ENCODE results near the gene ECI1.

Gene ECI1

DNA sequence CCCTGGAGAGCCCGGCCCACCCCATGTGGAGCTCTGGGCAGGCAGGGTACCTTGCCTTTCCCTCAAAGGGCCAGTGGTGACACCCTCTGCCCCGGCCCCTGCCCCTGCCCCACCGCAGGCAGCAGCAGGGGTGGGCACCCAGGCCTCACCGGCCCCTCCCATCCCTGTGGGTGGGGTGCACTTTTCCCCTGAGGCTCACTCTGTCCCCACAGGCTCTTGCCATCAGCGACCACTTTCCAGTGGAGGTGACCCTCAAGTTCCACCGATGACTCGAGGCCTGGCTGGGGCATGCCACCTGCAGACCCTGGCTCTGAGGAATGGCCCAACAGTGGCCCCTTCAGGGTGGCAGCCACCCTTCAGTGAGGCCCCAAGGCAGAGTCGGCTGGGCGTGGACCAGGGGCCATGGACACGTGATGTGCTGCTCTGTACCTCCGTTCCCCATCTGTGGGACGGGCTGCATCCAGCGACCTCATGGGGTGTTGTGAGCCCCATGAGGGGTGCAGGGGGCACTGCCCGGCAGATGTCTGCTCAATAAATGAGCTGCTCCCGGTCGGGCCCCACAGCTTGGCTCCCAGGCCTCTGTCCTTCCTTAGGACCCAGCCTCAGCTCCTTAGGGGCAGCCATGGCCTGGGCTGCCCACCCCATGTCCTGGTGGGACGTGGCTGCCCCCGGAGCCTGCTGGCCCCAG is 13.1 kb downstream of the ECI1 start:
- TF ChIP-seq NFIC (IDR thresholded peaks at IDR 0.05) (no peak), EP300 (IDR thresholded peaks at IDR 0.05; ENCODE audit: borderline replicate concordance) (no peak), ZBTB7A (IDR thresholded peaks at IDR 0.05; ENCODE audit: low read depth) (no peak), TCF12 (IDR thresholded peaks at IDR 0.05; ENCODE audit: low read depth) (no peak), REST (IDR thresholded peaks at IDR 0.05; ENCODE audit: low read depth) (no peak), CEBPB (IDR thresholded peaks at IDR 0.05) (no peak), USF1 (IDR thresholded peaks at IDR 0.05) (no peak), FOXM1 (IDR thresholded peaks at IDR 0.05; ENCODE audit: borderline replicate concordance, low read depth) (no peak), YY1 (IDR thresholded peaks at IDR 0.05; ENCODE audit: low read depth) (no peak), EGR1 (IDR thresholded peaks at IDR 0.05) (no peak), CREB1 (IDR thresholded peaks at IDR 0.05; ENCODE audit: low read depth) (no peak), TAF1 (IDR thresholded peaks at IDR 0.05; ENCODE audit: low read depth) (no peak), TEAD4 (IDR thresholded peaks at IDR 0.05) (no peak), RAD21 (IDR thresholded peaks at IDR 0.05; ENCODE audit: low read depth) (no peak)
- TF ChIP-seq, protein P1, sequence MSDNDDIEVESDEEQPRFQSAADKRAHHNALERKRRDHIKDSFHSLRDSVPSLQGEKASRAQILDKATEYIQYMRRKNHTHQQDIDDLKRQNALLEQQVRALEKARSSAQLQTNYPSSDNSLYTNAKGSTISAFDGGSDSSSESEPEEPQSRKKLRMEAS (IDR thresholded peaks at IDR 0.05): no peak

DNA sequence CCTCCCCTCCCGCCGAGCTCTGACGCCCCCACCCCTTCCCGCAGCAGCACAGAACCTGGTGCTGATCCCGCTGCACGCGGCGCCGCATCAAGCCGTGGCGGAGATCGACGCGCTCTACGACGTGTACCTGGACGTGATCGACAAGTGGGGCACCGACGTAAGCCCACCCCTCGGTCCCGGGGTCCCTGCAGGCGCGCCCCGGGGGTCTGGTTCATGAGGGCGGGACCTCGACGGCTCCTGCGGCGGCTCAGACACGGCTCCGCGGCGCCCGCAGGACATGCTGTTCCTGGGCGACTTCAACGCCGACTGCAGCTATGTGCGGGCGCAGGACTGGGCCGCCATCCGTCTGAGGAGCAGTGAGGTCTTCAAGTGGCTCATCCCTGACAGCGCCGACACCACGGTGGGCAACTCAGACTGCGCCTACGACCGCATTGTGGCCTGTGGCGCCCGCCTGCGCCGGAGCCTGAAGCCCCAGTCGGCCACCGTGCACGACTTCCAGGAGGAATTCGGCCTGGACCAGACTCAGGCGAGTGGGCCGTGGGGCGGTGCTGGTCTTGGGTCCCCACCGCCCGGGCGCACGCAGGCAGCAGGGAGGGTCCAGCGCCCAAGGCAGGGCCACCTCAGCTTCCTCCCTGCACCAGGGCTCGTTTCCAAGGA is 13.8 kb downstream of the ECI1 start:
- TF ChIP-seq RAD21 (IDR thresholded peaks at IDR 0.05; ENCODE audit: low read depth): no peak
- no peak for TF ChIP-seq TAF1 (IDR thresholded peaks at IDR 0.05; ENCODE audit: low read depth)
- TF ChIP-seq TCF12 (IDR thresholded peaks at IDR 0.05; ENCODE audit: low read depth): no peak
- TF ChIP-seq YY1 (IDR thresholded peaks at IDR 0.05; ENCODE audit: low read depth): no peak
- TF ChIP-seq ZBTB7A (IDR thresholded peaks at IDR 0.05; ENCODE audit: low read depth): no peak
- TF ChIP-seq, protein P1 (IDR thresholded peaks at IDR 0.05): no peak
- no peak for TF ChIP-seq EGR1 (IDR thresholded peaks at IDR 0.05)
- TF ChIP-seq REST (IDR thresholded peaks at IDR 0.05; ENCODE audit: low read depth): no peak
- TF ChIP-seq USF1 (IDR thresholded peaks at IDR 0.05): no peak
- TF ChIP-seq EP300 (IDR thresholded peaks at IDR 0.05; ENCODE audit: borderline replicate concordance): no peak
- TF ChIP-seq NFIC (IDR thresholded peaks at IDR 0.05): no peak
- no peak for TF ChIP-seq CREB1 (IDR thresholded peaks at IDR 0.05; ENCODE audit: low read depth)
- no peak for TF ChIP-seq CEBPB (IDR thresholded peaks at IDR 0.05)

DNA sequence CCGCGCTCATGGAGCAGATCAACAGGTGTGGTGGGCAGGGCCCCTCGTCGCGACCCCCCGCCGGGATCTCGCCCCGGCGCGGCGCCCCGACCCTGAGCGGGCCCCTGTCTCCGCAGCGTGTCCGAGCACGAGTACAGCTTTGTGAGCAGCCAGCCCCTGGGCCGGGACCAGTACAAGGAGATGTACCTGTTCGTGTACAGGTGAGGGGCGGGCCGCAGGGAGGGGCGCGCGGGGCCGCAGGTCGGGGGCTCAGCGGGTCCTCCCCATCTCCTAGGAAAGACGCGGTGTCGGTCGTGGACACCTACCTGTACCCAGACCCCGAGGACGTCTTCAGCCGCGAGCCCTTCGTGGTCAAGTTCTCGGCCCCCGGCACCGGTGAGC is 14.3 kb downstream of the ECI1 start:
- TF ChIP-seq CREB1 (IDR thresholded peaks at IDR 0.05; ENCODE audit: low read depth) (no peak), EP300 (IDR thresholded peaks at IDR 0.05; ENCODE audit: borderline replicate concordance) (no peak), REST (IDR thresholded peaks at IDR 0.05; ENCODE audit: low read depth) (no peak), EGR1 (IDR thresholded peaks at IDR 0.05) (no peak), USF1 (IDR thresholded peaks at IDR 0.05) (no peak), TAF1 (IDR thresholded peaks at IDR 0.05; ENCODE audit: low read depth) (no peak), NFIC (IDR thresholded peaks at IDR 0.05) (no peak), CEBPB (IDR thresholded peaks at IDR 0.05) (no peak), RAD21 (IDR thresholded peaks at IDR 0.05; ENCODE audit: low read depth) (no peak), ZBTB7A (IDR thresholded peaks at IDR 0.05; ENCODE audit: low read depth) (no peak), YY1 (IDR thresholded peaks at IDR 0.05; ENCODE audit: low read depth) (no peak), FOXM1 (IDR thresholded peaks at IDR 0.05; ENCODE audit: borderline replicate concordance, low read depth) (no peak), TCF12 (IDR thresholded peaks at IDR 0.05; ENCODE audit: low read depth) (no peak), TEAD4 (IDR thresholded peaks at IDR 0.05) (no peak)
- TF ChIP-seq, protein P1 (IDR thresholded peaks at IDR 0.05): no peak
